T-cell (primary cell): ENCODE results near the gene PRRC2B. TPM values are rescaled to one million over a fixed set of nuclear protein-coding genes. Genes with fewer than 3 reads are reported as not detected.
"Not testable (repeated sequence)": the region's sequence is repeated elsewhere in the genome, so short reads cannot be mapped to it uniquely, and the experiment has no call there.

Experiments used
- ATAC-seq, 4 experiments: fragments of 200-7000 bp in 3 of 4; fragments of 150-1000 bp in 1 of 4; cut with Tn5 transposase; replicated peaks in 1 of 4; 1 replicate in 3 of 4; 2 replicates in 1 of 4; pipeline ENCODE4 v1.10.0; 2021; ENCODE audit warnings: moderate library complexity in 3 of 4, mild to moderate bottlenecking in 2 of 4, moderate number of reproducible peaks in 1 of 4
- CTCF ChIA-PET, 2 donors: fragments of 300-600 bp; sonication (Branson Sonifier 250); formaldehyde crosslinking; loops; one replicate each; lab custom pipeline; 2022; ENCODE audit warnings: antibody characterized with exemption in 2 of 2; lab: Charles Lee
- POLR2A ChIA-PET, 2 donors: fragments of 300-600 bp; sonication (Branson Sonifier 250); formaldehyde crosslinking; loops; one replicate each; lab custom pipeline; 2022; ENCODE audit warnings: antibody characterized with exemption in 2 of 2; lab: Charles Lee
- DNase-seq, 35 experiments: peaks; one replicate each; pipeline versions ENCODE4 v3.0.0 to v3.0.0-alpha.2; 2013 to 2023
- H3K27ac ChIP-seq: one replicate; pipeline ENCODE4 v1.5.1; 2013; ENCODE audit warnings: low read length
- H3K27me3 ChIP-seq, 2 experiments: replicated peaks in 1 of 2; 1 replicate in 1 of 2; 2 replicates in 1 of 2; pipeline versions ENCODE4 v1.6.1 to v1.7.0; 2013; ENCODE audit warnings: low read length in 1 of 2, mixed read lengths in 1 of 2; ENCODE audit not compliant: control insufficient read depth in 2 of 2, insufficient read depth in 2 of 2; ENCODE audit errors: extremely low read depth in 1 of 2
- H3K36me3 ChIP-seq, 2 donors: 1 replicate in 1 of 2; 2 replicates in 1 of 2; pipeline versions ENCODE4 v1.6.1 to v1.7.0; 2013; ENCODE audit warnings: low read length in 1 of 2; ENCODE audit not compliant: control insufficient read depth in 2 of 2, insufficient read depth in 1 of 2; ENCODE audit errors: extremely low read depth in 1 of 2
- H3K4me1 ChIP-seq, 2 experiments: 1 replicate in 1 of 2; 2 replicates in 1 of 2; pipeline versions ENCODE4 v1.6.1 to v1.7.0; 2013; ENCODE audit warnings: low read length in 2 of 2, mixed read lengths in 1 of 2; ENCODE audit not compliant: insufficient read depth in 2 of 2, control insufficient read depth in 1 of 2; ENCODE audit errors: extremely low read depth in 1 of 2
- H3K4me3 ChIP-seq, 2 donors: 1 replicate in 1 of 2; 2 replicates in 1 of 2; pipeline versions ENCODE4 v1.5.1 to v1.7.0; 2013; ENCODE audit warnings: mild to moderate bottlenecking in 2 of 2, low read length in 1 of 2, moderate library complexity in 1 of 2; ENCODE audit not compliant: control insufficient read depth in 1 of 2; ENCODE audit errors: extremely low read depth in 1 of 2
- H3K9me3 ChIP-seq: 2 replicates; pipeline ENCODE4 v1.7.0; 2013
- H3K27ac Mint-ChIP-seq, 2 donors: one replicate each; pipeline ENCODE4 v1.8.0; 2020 to 2021; ENCODE audit warnings: mild to moderate bottlenecking in 2 of 2, mixed read lengths in 2 of 2
- H3K27me3 Mint-ChIP-seq, 2 donors: one replicate each; pipeline ENCODE4 v1.8.0; 2021 to 2022; ENCODE audit warnings: mixed read lengths in 2 of 2
- H3K36me3 Mint-ChIP-seq: one replicate; pipeline ENCODE4 v1.8.0; 2021; ENCODE audit warnings: mixed read lengths
- H3K4me1 Mint-ChIP-seq, 3 donors: one replicate each; pipeline ENCODE4 v1.8.0; 2020 to 2022; ENCODE audit warnings: mixed read lengths in 3 of 3, mild to moderate bottlenecking in 1 of 3
- H3K4me3 Mint-ChIP-seq, 3 donors: one replicate each; pipeline ENCODE4 v1.8.0; 2020 to 2022; ENCODE audit warnings: mild to moderate bottlenecking in 3 of 3, mixed read lengths in 3 of 3, moderate library complexity in 3 of 3
- H3K9me3 Mint-ChIP-seq, 3 donors: one replicate each; pipeline ENCODE4 v1.8.0; 2020 to 2022; ENCODE audit warnings: mixed read lengths in 3 of 3
- WGBS: methylation state at CpG from one replicate; pipeline ENCODE4 v1.1.5; 2013; ENCODE audit warnings: missing lambda C conversion rate; ENCODE audit not compliant: insufficient coverage; 5-methylcytosine and 5-hydroxymethylcytosine counted together
- total RNA-seq, 35 experiments: library from RNA in 6 of 35; stranded (reverse) in 6 of 35; fragments of 120-200 nt in 1 of 35; gene quantifications; one replicate each; pipeline versions ENCODE4 v1.2.1 to v1.2.4 and lab custom pipeline; 2013 to 2026

The PRRC2B gene
- 100 to 1,000 TPM; 259 to 375 (median 370) TPM for total RNA-seq
- 98.2 TPM for total RNA-seq (2013)

- WGBS: under 1% methylated on average over 83 of the region's 114 CpGs
- CTCF ChIA-PET: no interaction called here
Measured at GRCh38 chr9:131393622-131394463, at the start of gene PRRC2B. Gene PRRC2B, plus strand, starts transcription at chr9:131394086. Its CDS starts 36,059 bp downstream, at chr9:131430145.

GRCh38 chr9:131344931-131345535 lies 48.9 kb upstream of the PRRC2B start:
- H3K36me3 Mint-ChIP-seq, H3K36me3 ChIP-seq, ATAC-seq, CTCF ChIA-PET, H3K4me1 ChIP-seq, H3K4me3 Mint-ChIP-seq, H3K27ac ChIP-seq, H3K4me1 Mint-ChIP-seq, H3K4me3 ChIP-seq, H3K27ac Mint-ChIP-seq, H3K9me3 Mint-ChIP-seq, H3K9me3 ChIP-seq: not testable (repeated sequence)
- DNase-seq: peak in 1 of 35 experiments; percentile 25
- WGBS: 73% methylated on average over 6 of the region's 11 CpGs
- POLR2A ChIA-PET: interaction anchor here in 1 of 2 donors (0.6 kb wide), 1 partner anchor 86 kb away, joined by 4 read pairs; no protein-coding TSS in a partner anchor
- peaks cover 0 to 31% of the 10 kb centered on the region in 2 experiments for H3K27me3 ChIP-seq
- H3K27me3 Mint-ChIP-seq: peaks cover 12% of the 10 kb centered on the region in 2 donors

More at GRCh38 chr9:131393622-131394463, at the start of gene PRRC2B:
- DNase-seq: peak; percentile 70 to 94 (median 83)
- no peaks in the 10 kb centered on the region for H3K36me3 Mint-ChIP-seq
- H3K4me3 Mint-ChIP-seq: peak within 1 kb of the TSS; percentile 85 to 95 (median 93)
- no peaks in the 10 kb centered on the region for H3K27me3 ChIP-seq
- peaks cover 42 to 49% (median 46%) of the 10 kb centered on the region in 3 donors for H3K4me1 Mint-ChIP-seq
- ATAC-seq: peak; percentile 60 to 69 (median 64)
- H3K27ac Mint-ChIP-seq: peak within 1 kb of the TSS; percentile 92
- H3K27me3 Mint-ChIP-seq: no peaks in the 10 kb centered on the region
- POLR2A ChIA-PET: no interaction called here
- H3K9me3 Mint-ChIP-seq: no peaks in the 10 kb centered on the region
- peak within 1 kb of the TSS; percentile 60 to 76 for H3K4me3 ChIP-seq
- peaks cover 40 to 50% of the 10 kb centered on the region in 2 experiments for H3K4me1 ChIP-seq
- H3K9me3 ChIP-seq: no peaks in the 10 kb centered on the region
- no peaks in the 10 kb centered on the region for H3K36me3 ChIP-seq
- peak within 1 kb of the TSS; percentile 74 for H3K27ac ChIP-seq

- WGBS: 86% methylated on average over 3 of the region's 6 CpGs
- Mint-ChIP-seq H3K27ac (peak overlapping the region in 1 of 2 donors; percentile 4), H3K36me3 (no peaks in the 10 kb centered on the region), H3K27me3 (peaks cover 12% of the 10 kb centered on the region in 2 donors), H3K4me3 (no peak overlapping the region), H3K4me1 (peaks cover 8 to 10% (median 8%) of the 10 kb centered on the region in 3 donors), H3K9me3 (no peaks in the 10 kb centered on the region)
- Histone ChIP-seq H3K27me3 (peaks cover 0 to 31% of the 10 kb centered on the region in 2 experiments), H3K4me3 (no peak overlapping the region), H3K36me3 (no peaks in the 10 kb centered on the region), H3K27ac (no peak overlapping the region), H3K9me3 (no peaks in the 10 kb centered on the region), H3K4me1 (peaks cover 0 to 12% of the 10 kb centered on the region in 2 experiments)
- ATAC-seq (no peak), DNase-seq (no peak)
- ChIA-PET POLR2A (no interaction called here), CTCF (interaction anchor here in 1 of 2 donors (0.9 kb wide), 1 partner anchor 61 kb away, joined by 3 read pairs; no protein-coding TSS in a partner anchor)
Measured at GRCh38 chr9:131346559-131346958, 47.3 kb upstream of the PRRC2B start.

GRCh38 chr9:131347376-131348020 lies 46.4 kb upstream of the PRRC2B start:
- Mint-ChIP-seq H3K4me3 (no peak overlapping the region), H3K27ac (no peak overlapping the region), H3K36me3 (no peaks in the 10 kb centered on the region), H3K27me3 (peaks cover 10% of the 10 kb centered on the region in 2 donors), H3K4me1 (peaks cover 8 to 10% (median 8%) of the 10 kb centered on the region in 3 donors), H3K9me3 (no peaks in the 10 kb centered on the region)
- DNase-seq (no peak), ATAC-seq (no peak)
- CTCF ChIA-PET: interaction anchor here in 1 of 2 donors (0.9 kb wide), 1 partner anchor 60 kb away, joined by 3 read pairs; no protein-coding TSS in a partner anchor
- H3K27ac ChIP-seq: no peak overlapping the region
- H3K36me3 ChIP-seq: no peaks in the 10 kb centered on the region
- POLR2A ChIA-PET: no interaction called here
- H3K27me3 ChIP-seq: peaks cover 0 to 31% of the 10 kb centered on the region in 2 experiments
- peaks cover 0 to 12% of the 10 kb centered on the region in 2 experiments for H3K4me1 ChIP-seq
- 83% methylated on average over 17 of the region's 19 CpGs for WGBS
- no peaks in the 10 kb centered on the region for H3K9me3 ChIP-seq
- no peak overlapping the region for H3K4me3 ChIP-seq

- H3K4me1 Mint-ChIP-seq: peaks cover 8 to 10% (median 8%) of the 10 kb centered on the region in 3 donors
- peaks cover 0 to 12% of the 10 kb centered on the region in 2 experiments for H3K4me1 ChIP-seq
- H3K27ac ChIP-seq: no peak overlapping the region
- peaks cover 3 to 7% of the 10 kb centered on the region in 2 donors for H3K27me3 Mint-ChIP-seq
- no peak overlapping the region for H3K27ac Mint-ChIP-seq
- no peak for ATAC-seq
- DNase-seq: no peak
- no CpG with 5 or more reads among the region's 10 CpGs for WGBS
- H3K4me3 Mint-ChIP-seq: no peak overlapping the region
- no peaks in the 10 kb centered on the region for H3K9me3 ChIP-seq
- no peaks in the 10 kb centered on the region for H3K36me3 Mint-ChIP-seq
- ChIA-PET POLR2A (interaction anchor here in 1 of 2 donors (0.5 kb wide), 1 partner anchor 206 kb away, joined by 3 read pairs; no protein-coding TSS in a partner anchor), CTCF (interaction anchor here (1.0 to 2.0 kb wide), 7 partner anchors 24 to 168 kb away, joined by 3 to 11 read pairs (median 4); no protein-coding TSS in a partner anchor)
- H3K27me3 ChIP-seq: peaks cover 0 to 31% of the 10 kb centered on the region in 2 experiments
- no peaks in the 10 kb centered on the region for H3K9me3 Mint-ChIP-seq
- H3K36me3 ChIP-seq: no peaks in the 10 kb centered on the region
- H3K4me3 ChIP-seq: no peak overlapping the region
Measured at GRCh38 chr9:131348631-131349521, 45.0 kb upstream of the PRRC2B start.
